GM18870 (cell line): ENCODE measurements around the gene NR5A2.
"Not testable (repeated sequence)": the region's sequence is repeated elsewhere in the genome, so short reads cannot be mapped to it uniquely, and the experiment has no call there.

Experiments used
- ATAC-seq: cut with Tn5 transposase; IDR thresholded peaks from one replicate; pipeline ENCODE4 v1.9.1; 2021; ENCODE audit warnings: moderate library complexity; ENCODE audit not compliant: unreplicated experiment

NR5A2 gene

DNA sequence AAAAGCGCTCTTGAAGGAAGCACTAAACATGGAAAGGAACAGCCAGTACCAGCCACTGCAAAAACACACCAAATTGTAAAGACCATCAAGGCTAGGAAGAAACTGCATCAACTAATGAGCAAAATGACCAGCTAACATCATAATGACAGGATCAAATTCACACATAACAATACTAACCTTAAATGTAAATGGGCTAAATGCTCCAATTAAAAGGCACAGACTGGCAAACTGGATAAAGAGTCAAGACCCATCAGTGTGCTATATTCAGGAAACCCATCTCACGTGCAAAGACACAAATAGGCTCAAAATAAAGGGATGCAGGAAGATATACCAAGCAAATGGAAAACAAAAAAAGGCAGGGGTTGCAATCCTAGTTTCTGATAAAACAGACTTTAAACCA, 159.8 kb downstream of the NR5A2 start:
- not testable (repeated sequence) for ATAC-seq

DNA sequence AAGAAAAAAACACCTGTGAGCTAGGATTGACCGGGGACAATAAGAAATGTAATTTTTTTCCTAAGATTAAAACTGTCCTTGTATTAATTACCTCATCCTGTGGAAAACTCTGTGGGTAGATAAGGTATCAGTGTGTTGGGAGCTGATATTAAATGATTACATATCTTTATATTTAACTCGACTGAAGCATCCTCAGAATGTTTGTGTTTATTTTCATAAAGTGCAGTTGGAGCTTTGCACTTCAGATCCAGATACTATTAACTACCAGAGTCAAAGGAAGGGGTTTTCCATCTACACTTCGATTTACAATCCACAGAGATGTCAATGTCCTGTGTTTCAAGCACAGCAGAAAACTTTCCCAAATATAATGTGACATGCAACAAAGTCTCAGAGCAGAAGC, 164.5 kb downstream of the NR5A2 start:
- no peak for ATAC-seq

DNA sequence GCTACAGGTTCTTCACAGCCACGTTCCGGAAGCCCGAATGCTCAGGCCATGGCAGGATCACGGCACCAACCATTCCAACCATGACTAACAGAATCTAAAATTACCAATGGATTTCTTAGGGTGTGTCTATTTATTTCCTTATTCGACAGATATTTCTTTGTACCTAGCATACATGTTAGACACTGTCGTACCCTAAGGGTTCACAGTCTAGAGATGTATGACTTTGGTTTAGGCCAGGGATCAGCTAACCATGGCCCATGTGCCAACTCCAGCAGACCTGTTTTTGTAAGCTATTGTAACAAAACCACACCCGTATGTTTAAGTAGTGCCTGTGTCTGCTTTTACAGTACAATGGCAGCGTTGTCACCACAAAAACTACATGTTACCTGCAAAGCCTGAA, 167.0 kb downstream of the NR5A2 start:
- ATAC-seq = no peak

DNA sequence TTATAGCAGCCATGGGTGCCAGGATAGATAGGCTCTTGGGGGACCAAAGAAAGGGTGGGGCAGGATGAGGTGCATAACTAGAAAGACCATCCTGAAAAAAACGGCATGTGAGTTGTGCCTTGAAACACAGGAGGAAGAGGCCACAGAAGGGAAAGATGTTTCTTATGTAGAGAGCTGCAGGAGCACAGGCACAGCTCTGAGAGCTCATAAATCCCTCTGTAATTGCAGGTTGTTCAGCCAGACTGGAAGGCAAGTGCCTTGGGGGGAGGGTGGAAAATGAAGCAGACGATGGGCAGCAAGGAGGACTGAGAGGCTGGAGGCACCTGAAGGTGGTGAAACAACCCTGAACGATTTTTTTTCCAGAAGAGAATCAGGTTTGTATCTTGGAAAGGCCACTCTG, 170.7 kb downstream of the NR5A2 start:
- no peak for ATAC-seq

DNA sequence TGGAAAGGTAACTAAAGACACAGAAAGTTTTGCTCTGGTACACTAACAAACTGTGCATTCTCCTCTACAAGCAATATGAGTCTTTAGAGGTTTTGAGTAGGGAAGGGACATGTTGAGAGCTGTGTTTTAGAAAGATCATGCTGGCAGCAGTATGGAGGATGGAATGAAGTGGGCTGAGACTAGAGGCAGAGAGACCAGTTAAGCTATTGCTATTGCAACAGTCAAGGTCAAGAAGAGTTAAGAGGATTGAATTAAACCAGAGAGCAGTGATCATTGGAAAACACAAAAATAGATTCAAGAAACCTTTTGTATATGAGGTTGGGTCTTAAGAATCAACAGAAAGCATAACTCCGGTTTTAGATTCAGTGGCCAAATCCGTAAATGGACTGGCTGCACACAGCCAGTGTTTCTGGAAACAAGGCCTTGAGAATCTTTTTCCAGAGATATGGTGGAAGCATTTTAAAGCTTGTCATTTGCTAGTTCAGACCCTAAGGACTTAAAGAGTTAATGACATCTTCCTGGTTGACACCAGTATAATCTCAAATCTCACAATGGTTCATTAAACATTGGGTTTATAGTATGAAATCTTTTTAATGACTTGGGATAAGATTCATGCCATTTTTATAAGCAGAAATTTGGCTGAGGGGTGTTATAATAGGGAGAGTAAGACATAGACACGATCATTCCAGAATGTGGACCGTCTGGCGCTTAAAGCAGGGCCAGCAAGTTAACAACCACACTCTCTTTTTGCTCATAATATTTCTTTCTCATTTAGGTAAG, 177.9 kb downstream of the NR5A2 start:
- no peak for ATAC-seq

DNA sequence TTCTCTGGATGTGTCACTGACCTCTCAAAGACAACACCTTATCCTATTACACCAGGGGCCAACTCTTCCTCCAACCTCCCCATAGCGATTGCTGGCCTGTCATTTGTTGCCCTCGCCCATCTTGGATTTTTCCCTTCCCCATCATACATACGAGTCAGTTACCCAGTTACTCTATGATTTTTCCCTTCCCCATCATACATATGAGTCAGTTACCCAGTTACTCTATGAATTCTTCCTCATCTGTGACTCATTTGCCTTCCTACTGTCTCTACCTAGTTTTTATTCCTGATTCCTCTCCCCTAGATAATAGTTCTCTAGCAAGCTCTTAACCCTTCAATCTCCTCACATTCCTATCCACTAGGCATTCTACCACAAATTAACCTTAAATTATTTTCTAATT, 178.8 kb downstream of the NR5A2 start:
- no peak for ATAC-seq

DNA sequence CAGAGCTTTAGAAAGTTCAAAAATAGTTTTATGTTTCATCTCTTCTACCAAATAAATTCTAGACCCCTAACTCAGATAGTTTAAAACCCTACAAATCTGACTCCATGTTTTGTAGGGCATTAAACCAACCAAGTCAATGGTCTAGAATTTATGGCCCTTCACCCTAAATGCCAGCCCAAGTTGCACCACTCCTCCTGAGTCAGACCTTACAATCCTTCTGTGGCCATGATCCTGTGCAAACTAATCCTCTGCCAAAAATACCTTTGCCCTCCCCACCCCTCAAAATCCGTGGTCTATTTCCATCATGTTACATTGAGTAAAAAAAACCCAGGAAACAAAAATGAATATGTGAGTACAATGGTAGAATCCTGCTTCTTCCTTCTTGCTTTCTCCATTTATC, 179.3 kb downstream of the NR5A2 start:
- no peak for ATAC-seq

DNA sequence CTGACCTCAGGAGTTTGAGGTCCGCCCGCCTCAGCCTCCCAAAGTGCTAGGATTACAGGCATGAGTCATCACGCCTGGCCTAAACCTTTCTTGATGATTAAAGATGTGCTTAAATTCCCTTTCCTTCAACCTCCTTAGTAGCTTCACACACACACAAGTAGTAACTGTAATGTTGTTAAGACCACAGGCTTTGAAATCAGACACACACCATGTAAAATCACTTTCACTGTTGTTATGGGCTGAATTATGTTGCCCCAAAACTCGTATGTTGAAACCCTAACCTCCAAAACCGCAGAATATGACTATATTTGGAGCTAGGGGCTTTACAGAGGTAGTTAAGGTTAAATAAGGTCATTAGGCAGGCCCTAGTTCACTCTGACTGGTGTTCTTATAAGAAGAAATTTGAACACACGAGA, 180.2 kb downstream of the NR5A2 start:
- ATAC-seq = peak; percentile 96

DNA sequence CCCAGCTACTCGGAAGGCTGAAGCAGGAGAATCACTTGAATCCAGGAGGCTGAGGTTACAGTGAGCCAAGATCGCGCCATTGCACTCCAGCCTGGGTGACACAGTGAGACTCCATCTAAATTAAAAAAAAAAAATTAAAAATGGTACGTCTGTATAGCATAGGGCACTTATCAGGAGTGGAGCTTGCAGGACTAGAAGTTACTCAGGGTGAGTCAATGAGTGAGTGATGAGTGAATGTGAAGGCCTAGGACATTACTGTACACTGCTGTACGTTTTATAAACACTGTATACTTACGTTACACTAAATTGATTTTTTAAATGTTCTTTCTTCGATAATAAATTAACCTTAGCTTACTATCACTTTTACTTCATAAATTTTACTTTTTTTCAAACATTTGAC, 183.6 kb downstream of the NR5A2 start:
- no peak for ATAC-seq

DNA sequence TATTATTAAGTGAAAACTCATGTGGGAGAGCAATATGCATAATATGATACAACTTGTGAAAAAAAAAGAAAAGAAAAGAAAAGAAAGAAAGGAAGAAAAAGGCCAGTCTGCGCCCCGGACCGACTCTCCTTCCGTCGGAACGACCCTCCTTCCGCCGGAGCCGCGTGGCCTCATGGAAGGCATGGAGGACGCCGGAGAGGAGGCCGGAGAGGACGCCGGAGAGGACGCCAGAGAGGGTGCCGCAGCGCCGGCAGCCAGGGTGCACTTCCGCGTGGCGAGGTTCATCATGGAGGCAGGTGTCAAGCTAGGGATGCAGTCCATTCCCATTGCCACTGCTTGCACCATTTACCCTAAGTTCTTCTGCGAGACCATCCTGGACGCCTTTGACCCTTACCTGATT, 185.9 kb downstream of the NR5A2 start:
- no peak for ATAC-seq

DNA sequence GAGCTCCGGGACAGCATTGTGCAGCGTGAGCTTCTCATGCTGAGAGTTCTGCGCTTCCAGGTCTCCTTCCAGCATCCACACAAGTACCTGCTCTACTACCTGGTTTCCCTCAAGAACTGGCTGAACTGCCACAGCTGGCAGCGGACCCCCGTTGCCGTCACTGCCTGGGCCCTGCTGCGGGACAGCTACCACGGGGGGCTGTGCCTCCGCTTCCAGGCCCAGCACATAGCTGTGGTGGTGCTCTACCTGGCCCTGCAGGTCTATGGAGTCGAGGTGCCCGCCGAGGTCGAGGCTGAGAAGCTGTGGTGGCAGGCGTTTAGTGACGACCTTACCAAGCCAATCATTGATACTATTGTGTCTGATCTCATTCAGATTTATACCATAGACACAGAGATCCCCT, 186.4 kb downstream of the NR5A2 start:
- no peak for ATAC-seq

DNA sequence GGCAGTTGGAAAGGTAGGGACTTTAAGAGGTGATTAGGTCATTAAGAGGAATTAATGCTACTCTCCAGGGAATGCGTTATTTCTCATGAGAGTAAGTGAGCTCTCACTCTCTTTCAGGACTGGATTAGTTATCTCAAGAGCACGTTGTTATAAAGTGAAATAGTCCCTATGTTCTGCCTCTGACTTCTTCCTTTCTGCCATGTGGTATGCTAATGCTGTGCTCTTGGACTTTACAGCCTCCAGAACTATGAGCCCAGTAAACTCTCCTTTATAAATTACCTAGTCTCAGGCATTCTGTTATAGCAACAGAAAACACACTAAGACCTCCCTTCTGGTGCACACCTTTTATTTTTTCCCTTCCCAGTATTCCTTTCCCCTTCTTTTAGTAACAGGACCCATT, 187.8 kb downstream of the NR5A2 start:
- no peak for ATAC-seq

DNA sequence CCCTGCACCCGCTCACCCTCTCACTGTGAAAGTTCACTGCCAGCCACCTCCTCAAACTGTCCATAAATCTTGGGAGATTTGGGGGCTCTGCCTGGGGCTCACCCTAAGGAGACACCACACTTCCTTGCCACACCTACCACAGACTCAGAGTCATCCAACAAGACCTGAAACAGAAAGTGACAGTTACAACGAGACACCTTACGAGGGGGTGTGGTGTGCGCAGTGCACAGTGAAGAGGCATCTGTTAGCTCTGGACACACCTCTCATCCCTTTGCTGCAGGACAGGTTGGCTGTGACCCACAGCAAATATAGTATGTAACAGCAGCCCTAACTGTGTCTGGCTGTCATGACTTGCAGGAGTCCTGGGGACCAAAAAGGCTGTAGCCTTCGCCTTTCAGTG, 190.2 kb downstream of the NR5A2 start:
- ATAC-seq = no peak

DNA sequence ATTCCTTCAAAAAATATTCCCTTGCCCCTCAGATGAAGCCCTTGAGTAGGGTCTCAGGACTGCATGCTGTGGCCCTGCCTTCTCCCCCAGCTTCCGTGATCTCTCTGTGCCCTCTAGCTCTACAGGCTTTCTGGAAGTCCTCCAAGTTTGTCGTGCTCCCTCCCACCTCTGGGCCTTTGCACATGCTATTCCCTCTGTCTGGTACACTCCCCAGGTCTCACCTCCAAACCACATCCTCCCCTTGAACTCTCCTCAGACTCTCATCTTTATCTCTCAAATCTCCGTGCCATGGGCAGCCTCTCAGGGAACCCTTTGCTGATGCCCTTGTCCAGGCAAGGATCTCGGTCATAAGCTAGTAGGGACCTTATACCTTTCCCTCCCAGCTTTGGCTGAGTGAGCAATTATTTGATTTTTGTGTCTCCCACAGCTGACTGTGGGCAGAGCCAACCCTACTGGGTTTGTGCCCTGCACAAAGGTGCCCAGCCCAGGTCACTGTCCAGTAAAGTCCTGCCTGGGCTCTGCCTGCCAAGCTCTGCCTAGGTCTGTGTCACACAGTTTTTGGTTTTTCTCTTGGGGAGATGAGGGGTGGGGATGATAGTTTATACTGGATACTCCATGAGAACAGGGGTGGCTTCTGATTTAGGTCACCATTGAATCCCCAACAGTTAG, 194.2 kb downstream of the NR5A2 start:
- ATAC-seq = no peak

DNA sequence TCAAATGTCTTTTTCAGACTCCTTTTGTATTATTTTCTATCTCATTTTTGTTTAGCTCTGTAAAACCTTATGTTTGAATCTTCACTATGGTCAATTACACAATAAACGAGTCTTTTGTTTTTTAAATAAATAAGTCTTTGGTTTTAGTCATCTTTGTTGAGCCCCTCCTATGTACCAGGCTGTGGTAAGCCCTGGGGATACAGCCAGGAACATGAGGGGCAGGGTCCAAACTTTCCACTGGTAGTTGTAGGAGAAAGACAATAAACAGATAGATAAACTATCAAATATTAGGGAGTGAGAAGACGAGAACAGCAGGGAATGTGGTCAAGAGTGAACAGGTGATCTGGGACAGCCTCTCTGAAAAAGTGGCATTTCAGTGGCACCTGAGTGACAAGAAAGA, 195.7 kb downstream of the NR5A2 start:
- ATAC-seq = no peak

DNA sequence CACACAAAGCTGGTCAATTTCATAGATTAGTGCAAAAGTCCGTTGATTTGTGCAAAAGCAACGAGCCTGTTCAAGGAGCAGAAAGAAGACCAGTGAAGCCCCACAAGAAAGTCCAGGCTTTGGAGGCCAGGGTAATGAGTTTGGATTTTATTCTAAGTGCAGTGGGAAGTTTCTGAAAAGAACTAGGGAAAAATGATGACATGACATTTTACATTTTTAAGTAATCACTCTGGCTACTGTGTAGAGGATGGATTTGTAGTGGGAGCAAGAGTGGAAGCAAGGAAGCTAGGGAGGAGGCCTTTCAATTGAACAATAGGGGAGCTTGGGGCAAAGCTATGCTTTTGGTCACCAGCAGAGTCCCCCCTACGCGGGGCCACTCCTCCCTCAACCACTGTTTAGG, 196.1 kb downstream of the NR5A2 start:
- no peak for ATAC-seq

DNA sequence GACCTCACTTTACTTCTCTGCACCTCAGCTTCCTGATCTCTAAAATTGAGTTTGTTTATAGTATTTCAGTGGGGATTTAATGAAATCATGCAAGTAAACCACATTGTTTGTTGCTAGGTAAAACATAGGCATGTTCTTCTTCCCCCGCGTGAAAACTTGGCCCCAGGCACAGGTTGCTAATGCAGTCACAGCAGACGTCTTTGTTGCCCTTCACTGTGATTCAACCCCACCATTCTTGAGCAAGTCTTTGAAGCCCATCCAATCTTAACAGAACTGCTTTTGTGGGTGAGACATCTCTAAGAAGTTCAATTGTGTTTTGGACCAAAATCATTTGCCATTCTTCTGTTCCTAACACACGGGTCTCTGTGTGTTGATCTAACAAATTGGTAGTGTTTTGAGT, 196.8 kb downstream of the NR5A2 start:
- ATAC-seq = no peak

DNA sequence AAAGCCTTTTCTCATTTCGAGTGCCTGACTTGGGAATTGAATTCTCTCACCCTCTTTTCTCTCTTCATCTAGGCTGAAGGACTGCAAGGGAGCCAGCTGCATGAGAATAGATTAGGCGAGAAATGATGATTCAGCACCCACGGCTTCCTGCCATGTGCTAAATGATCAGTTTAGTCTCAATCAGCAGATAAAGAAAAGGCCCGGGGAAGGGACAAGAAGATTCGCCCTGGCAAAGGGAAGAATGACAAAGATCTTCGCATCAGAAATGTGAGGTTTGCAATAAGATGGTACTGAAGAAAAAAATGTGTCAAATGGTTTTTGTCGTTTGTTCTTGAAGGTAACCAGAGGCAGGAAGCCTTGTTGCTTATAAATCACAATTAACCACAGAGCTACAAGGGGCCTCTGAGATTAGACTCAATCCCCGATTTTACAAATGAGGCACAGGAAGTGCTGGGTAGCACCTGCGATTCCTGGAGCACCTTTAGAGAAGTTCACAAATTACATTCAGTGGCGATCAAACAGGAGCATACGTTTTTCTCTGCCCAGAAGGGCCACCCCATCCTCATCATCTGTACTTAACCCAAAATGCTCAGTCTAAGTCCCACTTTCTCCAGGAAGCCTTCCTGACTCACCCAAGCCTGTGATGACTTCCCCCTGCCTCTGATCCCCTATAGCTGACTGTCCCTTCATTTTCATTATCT, 198.9 kb downstream of the NR5A2 start:
- no peak for ATAC-seq

DNA sequence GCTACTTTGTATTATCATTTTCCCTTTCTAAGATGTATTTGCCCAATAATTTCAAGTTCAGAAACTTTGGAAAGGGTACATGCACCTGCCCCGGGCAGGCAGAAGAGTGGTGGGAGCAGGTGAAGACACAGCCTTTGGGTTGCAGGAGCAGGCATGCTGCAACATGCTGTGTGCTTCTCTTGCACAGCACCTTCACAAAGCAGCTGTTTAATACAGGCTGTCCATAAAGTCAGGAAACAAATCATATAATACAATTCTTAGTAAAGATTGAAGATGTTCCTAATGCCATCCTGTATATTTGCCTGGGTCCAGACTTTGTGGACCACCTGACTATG, 199.4 kb downstream of the NR5A2 start:
- no peak for ATAC-seq
